ENCODE measurements around the gene ZCWPW1.
"Not testable (repeated sequence)": the region's sequence is repeated elsewhere in the genome, so short reads cannot be mapped to it uniquely, and the experiment has no call there.

ZCWPW1 gene

DNA sequence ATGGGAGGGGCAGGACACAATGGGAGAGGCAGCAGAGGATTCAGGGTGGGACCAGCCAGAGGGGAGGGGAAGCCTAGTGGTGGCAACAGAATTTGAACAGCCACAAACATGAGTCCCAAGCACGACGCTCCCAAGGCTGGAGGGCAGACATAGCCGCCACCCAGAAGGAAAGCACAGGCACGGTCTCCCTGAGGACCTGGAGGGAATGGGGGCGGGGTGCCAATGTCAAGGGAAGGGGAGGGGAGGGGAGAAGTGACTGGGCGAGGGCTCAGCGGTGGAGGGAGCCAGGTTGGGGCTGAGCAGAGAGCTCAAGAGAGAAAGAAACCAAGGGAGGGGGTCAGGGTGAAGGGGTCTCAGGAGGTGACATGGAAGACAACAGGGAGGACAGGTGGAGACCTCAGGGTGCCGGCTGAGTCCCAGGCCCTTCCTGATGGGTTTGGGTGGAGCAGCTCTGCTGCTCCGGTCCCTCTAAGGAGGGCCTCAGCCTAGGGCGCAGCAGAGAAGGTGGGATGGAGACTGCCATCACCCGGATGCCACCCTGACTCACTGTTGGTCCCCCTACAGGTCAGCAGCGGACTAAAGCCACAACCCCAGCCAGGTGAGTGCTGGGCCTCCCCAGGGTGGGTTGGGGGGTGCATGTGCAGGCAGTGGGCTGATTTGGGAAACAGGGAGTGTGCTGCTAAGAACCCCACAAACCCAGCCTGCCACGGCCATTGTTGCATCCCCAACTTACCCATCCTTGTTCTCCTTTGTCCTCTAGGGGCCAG lies 31.0 kb downstream of the ZCWPW1 start:
- DNase-seq = no peak

DNA sequence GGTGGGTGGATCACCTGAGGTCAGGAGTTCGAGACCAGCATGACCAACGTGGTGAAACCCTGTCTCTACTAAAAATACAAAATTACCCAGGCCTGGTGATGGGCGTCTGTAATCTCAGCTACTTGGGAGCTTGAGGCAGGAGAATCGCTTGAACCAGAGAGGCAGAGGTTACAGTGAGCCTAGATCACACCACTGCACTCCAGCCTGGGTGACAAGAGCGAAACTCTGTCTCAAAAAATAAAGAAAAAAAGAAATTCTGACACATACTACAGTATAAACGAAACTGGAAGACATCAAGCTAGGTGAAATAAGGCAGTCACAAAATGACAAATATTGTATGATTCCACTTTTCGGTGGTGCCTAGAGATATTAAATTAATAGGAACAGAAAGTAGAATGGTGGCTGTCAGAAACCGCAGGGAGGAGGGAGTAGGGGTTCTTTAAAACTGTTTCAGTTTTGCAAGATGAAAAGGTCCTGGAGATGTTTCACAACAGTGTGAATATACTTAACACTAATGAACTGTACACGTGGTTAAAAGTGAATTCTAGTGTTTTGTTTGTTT lies 32.0 kb downstream of the ZCWPW1 start:
- DNase-seq = peak; percentile 22 to 34

DNA sequence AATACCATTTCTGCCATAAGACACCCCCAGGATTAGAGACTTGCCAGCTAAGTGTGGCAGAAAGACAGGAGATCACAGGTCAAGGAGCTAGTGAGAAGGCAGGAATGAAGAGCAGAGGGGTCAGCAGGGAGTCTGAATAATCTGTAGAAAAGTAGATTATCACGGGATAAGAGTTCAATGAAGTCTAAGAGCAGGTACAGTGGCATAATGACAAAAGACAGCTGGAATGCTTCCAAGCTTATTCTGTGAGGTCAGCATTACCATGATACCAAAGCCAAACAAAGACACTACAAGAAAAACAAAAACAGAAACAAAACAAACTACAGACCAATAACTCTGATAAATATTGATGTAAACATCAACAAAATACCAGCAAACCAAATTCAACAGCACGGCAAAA lies 34.4 kb downstream of the ZCWPW1 start:
- DNase-seq = no peak

DNA sequence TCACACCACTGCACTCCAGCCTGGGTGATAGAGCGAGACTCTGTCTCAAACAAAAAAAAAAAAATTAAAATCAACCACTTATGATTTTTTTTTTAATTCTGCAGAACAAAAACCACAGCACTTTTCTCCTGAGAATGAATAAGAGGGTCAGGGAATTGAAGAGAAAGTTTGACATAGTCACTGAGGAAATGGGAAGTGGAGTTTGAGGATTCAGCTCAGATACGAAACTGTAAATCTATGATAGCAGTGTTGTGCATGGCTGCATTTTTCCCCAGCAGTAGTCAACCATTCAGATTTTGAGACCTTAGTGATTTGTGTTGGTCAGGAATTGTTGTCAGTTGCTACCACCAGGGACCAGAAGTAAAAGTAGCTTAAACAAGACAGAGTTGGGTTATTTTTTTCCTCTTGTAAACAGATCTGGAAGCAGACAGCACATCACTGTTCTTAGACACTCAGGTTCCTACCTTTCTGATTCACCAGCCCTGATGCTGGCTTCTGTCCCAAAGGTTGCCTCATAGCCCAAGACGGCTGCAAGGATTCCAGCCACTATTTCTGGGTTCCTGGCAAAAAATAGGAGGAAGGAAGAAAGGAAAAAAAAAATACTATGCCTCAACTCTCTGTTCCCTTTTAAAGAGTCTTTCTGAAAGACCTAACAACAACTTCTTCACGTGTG lies 35.1 kb downstream of the ZCWPW1 start:
- no peak for DNase-seq

DNA sequence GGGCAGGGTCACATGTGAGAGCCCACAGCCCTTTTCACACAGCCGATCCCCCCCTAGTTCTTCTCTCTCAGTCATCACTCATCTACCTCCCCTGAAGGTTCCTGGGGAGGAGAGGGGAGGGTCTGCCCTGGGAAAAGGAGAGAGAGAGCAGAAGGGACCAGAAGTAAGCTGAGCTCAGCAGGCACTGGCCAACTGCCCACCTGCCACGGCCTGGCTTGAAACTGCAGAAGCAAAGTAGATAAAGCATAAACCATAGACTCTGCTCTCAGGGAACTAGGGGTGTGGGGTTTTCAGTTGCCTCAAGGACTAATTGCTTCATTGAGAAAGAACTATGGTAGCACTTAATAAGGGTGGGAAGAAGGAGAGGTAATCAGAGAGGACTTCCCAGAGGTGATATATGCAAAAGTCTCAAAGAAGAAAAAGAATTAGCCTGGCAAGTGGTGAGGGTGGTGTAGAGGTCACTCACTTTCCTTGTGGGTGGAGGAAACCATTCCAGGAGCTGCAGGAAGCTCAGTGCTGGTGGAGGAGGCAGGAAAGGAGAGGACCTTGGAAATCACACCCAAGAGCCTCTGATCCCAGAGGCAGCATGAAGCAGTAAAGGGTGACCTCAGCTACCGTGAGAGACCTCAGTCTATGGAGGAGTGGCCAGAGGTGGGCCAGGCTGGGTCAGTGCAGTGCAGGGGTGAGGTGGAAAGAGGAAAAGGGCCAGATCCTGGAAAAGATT lies 38.1 kb downstream of the ZCWPW1 start:
- DNase-seq = no peak

DNA sequence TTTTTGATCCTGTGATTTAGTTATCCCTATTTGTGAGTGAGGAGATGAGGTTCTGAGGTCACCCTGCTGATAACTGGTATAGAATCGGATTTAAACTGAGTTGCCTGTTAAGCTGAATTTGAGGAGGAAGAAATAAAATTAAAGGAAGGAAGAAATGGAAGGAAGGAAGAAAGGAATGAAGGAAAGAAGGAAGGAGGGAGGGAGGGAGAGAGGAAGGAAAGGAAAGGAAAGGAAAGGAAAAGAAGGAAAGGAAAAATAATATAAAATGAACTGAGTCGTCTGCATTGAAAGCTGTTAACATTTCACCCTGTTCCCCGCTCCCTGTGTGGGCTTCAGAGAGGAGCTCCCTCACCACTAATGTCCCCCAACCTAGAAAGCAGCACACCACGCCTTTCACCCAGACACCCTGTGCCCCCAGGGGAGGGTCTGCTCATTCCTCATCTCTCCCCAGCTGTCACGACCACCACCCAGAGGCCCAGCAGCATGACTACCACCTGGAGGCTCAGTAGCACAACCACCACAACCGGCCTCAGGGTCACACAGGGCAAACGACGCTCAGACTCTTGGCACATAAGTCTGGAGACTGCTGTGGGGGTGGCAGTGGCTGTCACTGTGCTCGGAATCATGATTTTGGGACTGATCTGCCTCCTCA lies 38.9 kb downstream of the ZCWPW1 start:
- no peak for DNase-seq

DNA sequence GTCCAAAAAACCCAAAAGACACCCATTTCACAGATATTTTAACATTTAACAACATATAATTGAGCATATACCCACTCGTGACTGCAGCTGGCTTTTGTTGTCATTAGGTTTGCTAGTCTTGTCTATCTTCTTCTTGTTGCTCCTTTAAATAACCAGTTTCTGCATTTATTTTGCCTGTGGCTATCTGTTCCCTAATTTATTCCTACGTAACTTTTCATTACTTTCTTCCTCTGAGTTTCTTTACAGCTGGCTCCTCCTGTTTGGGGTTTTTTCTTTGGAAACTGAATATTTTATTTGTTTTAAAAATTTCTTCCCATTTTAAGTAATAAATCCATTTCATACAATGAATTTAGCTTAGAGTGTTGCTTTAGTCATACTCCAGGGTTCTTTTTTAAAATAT lies 40.8 kb downstream of the ZCWPW1 start:
- DNase-seq = no peak

DNA sequence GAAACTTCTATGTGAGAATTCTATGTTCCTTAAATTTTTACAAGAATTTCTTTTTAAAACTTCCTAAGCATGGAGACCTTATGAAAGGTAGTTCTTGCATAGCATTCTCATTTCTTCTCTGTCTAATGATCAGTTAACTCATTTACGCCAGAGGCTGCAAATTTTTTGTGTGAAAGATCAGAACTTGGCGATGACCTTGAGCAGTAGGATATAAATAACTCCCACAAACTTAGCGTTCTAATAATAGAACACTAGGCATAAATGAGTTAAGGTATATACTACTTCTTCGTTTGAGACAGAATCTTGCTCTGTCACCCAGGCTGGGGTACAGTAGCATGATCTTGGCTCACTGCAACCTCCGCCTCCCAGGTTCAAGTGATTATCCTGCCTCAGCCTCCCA lies 41.6 kb downstream of the ZCWPW1 start:
- no peak for DNase-seq

DNA sequence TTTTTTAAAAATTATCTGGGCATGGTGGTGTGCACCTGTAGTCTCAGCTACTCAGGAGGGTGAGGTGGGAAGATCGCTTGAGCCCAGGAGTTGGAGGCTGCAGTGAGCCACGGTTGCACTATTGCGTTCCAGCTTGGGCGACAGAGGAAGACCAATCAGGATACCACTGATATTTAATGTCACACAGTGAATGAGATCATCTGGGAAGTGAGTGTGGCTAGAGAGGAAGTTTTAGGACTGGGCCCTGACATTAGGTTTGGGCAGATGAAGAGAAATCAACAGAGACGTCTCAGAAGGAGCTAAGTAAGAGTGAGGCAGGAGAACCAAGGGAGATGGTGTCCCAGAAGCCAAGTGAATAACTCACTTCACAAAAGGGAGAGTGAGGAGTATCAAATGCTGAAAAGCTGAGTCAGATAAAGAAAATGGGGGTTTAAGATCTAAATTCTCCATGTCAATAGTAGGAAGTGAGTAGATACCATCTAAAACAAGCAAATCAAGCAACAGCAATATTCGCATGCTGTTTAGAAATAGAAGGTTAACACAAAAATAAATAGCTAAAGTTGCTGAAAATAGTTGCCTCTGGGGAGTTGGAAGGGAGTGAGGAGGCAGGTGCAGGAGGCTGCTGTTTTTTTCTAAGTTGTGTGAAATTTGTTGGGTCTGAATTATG lies 43.7 kb downstream of the ZCWPW1 start:
- no peak for DNase-seq

DNA sequence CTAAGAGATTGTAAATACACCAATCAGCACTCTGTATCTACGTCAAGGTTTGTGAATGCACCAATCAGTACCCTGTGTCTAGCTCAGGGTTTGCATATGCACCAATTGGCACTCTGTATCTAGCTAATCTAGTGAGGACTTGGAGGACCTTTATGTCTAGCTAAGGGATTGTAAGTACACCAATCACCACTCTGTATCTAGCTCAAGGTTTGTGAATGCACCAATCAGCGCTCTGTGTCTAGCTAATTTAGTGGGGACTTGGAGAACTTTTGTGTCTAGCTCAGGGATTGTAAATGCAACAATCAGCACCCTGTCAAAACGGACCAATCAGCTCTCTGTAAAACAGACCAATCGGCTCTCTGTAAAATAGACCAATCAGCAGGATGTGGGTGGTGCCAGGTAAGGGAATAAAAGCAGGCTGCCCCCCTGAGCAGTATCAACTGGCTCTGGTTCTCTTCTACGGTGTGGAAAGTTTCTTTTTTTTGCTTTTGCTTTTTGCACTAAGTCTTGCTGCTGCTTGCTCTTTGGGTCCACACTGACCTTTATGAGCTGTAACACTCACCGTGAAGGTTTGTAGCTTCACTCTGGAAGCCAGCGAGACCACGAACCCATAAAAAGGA lies 46.2 kb downstream of the ZCWPW1 start:
- DNase-seq = not testable (repeated sequence)

DNA sequence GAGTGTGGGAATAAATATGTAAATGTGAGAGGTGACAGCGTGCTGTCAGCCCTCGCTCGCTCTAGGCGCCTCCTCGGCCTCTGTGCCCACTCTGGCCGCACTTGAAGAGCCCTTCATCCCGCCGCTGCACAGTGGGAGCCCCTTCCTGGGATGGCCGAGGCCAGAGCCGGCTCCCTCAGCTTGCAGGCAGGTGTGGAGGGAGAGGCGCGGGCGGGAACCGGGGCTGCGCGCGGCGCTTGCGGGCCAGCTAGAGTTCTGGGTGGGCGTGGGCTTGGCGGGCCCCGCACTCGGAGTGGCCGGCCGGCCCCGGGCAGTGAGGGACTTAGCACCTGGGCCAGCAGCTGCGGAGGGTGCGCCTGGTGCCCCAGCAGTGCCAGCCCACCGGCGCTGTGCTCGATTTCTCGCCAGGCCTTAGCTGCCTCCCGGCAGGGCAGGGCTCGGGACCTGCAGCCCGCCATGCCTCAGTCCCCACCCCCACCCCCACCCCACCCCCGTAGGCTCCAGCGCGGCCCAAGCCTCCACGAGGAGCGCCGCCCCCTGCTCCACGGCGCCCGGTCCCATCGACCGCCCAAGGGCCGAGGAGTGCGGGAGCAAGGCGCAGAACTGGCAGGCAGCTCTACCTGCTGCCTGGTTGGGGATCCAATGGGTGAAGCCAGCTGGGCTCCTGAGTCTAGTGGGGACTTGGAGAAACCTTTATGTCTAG lies 46.8 kb downstream of the ZCWPW1 start:
- DNase-seq = not testable (repeated sequence)

DNA sequence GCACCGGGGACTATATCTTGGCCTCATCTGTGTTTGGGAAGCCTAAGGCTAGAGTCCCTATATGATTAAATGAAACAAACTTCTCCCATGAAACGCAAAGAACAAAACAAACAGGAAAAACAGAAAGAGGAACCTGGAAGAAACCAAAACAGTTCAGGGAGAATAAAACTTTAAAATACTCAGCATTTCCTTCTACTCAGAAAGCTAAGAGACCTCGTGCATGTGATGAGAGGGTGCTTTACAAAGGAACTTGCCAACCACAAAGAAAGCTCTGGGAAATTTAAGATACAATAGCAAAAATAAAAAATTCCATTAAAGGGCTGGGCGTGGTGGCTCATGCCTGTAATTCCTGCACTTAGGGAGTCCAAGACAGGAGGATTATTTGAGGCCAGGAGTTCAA lies 48.3 kb downstream of the ZCWPW1 start:
- DNase-seq = no peak

DNA sequence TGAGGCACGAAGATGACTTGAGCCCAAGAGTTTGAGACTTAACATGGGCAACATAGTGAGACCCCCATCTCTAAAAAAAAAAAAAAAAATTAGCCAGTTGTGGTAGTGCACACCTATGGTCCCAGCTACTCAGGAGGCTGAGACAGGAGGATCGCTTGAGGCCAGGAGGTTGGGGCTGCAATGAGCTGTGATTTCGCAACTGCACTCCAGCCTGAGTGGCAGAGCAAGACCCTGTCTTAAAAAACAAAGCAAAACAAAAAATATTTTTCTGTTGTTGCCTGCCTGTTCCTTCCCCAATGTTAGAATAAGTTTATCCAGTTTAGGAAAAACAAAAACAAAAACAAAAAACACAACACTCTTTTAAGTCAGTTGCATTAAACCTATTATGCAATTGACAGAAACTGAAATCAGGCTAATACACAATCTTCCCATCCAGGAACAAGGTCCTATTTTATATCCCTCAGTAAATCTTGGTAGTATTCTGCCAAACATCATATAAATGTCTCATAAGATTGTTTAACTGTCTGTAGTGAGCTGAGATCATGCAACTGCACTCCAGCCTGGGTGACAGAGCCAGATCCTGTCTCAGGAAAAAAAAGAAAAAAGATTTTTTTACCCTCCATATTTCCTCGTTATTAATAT lies 50.3 kb downstream of the ZCWPW1 start:
- DNase-seq = no peak

DNA sequence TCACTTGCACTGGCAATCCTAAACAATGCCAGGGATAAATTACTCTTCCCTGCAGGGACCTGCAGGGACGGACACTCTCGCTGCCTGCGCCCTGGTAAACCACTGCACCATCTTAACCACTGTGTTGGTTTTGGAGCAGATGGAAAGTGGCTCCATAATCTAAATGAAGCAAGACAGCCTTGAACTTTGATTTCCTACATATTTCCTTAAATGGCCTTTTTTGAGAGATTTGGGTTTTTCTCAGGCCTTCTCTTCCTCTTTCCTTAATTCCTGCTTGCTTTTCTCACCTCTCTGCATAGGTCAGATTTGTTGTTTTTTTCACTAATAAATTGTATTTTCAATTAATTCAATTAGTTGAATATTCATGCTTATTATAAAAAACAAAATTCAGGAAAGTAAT lies 52.4 kb downstream of the ZCWPW1 start:
- no peak for DNase-seq

DNA sequence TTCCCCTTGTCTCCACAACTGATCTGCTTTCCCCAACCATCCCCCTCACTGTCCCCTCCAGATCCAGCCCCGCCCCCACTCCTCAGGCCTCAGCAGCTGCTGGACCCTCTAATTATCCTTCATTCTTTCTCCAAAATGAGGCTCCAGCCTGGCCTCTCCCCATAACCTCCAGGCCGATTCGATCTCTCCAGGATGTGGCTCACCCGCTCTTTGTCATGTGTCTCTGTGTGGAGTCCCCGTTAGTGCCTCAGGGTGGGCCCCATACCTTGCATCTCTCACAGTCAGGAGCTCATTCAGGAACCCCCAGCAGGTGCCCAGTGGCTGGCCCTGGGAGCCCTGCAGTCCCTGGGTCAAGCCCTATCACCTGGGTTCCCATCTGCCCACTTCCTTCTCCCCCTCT lies 53.9 kb downstream of the ZCWPW1 start:
- no peak for DNase-seq

DNA sequence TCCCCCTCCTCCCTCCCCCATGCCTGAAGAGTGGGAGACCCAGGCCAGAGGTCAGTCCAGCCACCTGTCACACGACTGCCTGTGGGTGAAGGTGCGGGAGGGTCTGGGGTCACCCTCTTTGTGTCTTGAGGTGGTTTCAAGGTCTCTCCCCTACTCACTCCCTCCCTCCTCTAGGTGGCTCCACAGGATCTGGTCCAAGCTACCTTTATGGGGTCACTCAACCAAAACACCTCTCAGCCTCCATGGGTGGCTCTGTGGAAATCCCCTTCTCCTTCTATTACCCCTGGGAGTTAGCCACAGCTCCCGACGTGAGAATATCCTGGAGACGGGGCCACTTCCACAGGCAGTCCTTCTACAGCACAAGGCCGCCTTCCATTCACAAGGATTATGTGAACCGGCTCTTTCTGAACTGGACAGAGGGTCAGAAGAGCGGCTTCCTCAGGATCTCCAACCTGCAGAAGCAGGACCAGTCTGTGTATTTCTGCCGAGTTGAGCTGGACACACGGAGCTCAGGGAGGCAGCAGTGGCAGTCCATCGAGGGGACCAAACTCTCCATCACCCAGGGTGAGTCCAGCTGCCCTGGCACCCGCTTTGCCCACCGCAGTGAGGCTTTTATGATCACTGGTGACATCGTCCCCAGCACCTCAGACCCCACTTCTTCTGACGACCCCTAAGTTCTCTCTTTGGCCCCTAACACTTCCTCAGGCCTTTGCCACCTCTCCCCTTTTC lies 54.5 kb downstream of the ZCWPW1 start:
- not testable (repeated sequence) for DNase-seq

DNA sequence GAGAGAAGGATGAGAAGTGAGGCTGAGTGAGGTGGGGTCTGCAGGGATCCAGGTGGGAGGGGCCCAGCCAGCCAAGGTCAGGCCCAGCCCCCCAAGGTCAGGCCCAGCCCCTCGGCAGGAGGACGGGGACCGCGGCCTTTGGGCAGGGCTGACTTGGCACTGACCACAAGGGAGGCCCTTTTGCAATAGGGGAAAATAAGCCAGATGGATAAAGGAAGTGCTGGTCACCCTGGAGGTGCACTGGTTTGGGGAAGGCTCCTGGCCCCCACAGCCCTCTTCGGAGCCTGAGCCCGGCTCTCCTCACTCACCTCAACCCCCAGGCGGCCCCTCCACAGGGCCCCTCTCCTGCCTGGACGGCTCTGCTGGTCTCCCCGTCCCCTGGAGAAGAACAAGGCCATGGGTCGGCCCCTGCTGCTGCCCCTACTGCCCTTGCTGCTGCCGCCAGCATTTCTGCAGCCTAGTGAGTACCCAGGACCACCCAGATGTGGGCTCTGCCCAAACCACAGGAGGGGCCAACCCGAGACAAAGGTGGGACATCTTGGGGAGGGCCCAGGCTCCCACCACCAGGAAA lies 55.2 kb downstream of the ZCWPW1 start, which contains the start of gene PILRA:
PILRA (plus strand) TSS at position 227 of the 571 bp plus-strand sequence; CDS start at position 397, 170 bp downstream.
- DNase-seq = no peak

DNA sequence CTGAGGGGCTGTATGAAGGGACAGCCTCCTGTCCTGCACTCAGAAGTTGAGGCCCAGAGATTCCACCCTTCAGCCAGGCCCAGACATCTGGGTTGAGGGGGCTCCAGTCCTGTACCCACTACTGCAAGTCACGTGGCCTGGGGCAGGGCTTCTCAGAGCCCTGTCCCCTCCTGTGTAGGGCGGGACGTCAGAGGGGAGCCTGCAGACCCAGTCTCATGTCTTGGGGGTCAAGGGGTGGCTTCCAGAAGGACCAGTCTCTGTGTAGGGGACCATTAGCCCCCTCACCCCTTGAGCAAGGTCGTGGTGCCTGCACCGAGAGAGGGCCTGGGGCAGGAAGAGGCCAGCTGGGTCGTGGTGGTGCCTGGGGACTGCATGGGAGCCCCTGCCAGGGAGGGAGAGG lies 55.8 kb downstream of the ZCWPW1 start:
- no peak for DNase-seq

DNA sequence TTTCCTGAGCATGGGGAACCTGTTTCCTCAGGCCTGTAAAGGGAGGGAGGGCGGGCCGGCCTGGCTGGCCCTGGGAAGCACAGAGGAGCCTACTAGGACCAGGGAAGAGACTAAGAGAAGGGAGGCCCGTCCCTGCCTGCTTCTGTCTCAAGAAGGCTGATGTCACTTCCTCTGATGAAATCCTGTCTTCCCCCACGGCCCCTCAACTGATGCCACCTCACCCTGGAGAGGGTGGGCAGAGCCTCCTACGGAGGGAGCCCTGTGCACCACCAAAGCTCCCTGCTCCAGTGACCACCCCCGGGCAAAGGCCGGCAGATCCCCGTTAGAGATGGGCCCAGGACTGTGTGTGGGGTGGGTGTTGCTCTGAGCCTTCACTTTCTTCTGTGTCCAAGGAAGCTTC lies 56.2 kb downstream of the ZCWPW1 start:
- DNase-seq = no peak
